WERI-Rb-1 (cell line): ENCODE measurements around the gene CDC25B.
"Not testable (repeated sequence)": the region's sequence is repeated elsewhere in the genome, so short reads cannot be mapped to it uniquely, and the experiment has no call there.

Experiments
- DNase-seq: peaks from one replicate; pipeline ENCODE4 v3.0.0-alpha.2; 2020
- H3K27ac ChIP-seq: fragments of 250-450 bp; sonication (Bioruptor Pico); 2 replicates; pipeline ENCODE4 v1.5.1; 2020; ENCODE audit warnings: mild to moderate bottlenecking, moderate library complexity
- H3K27me3 ChIP-seq: fragments of 250-450 bp; sonication (Bioruptor Pico); 2 replicates; pipeline ENCODE4 v1.5.1; 2021; ENCODE audit warnings: mild to moderate bottlenecking, low read depth, moderate library complexity; ENCODE audit not compliant: insufficient read depth, severe bottlenecking
- H3K36me3 ChIP-seq: fragments of 250-450 bp; sonication (Bioruptor Pico); 2 replicates; pipeline ENCODE4 v1.5.1; 2020; ENCODE audit warnings: mild to moderate bottlenecking, moderate library complexity
- H3K4me3 ChIP-seq: 2 replicates; pipeline ENCODE4 v1.5.1; 2011; ENCODE audit warnings: low read depth, mild to moderate bottlenecking, control low read depth, low read length
- H3K9me3 ChIP-seq: fragments of 250-450 bp; sonication (Bioruptor Pico); 2 replicates; pipeline ENCODE4 v1.5.1; 2021; ENCODE audit warnings: mild to moderate bottlenecking, moderate library complexity; ENCODE audit not compliant: severe bottlenecking
- CTCF ChIP-seq: IDR thresholded peaks from 2 replicates; pipeline ENCODE4 v1.5.1; 2011; ENCODE audit warnings: low read depth, mild to moderate bottlenecking, control low read depth, inconsistent platforms, low read length

Gene CDC25B

GRCh38 chr20:3785240-3786125 lies 10.6 kb upstream of the CDC25B start:
- peaks cover 14% of the 10 kb centered on the region for H3K36me3 ChIP-seq
- no peak for TF ChIP-seq CTCF
- no peaks in the 10 kb centered on the region for H3K27me3 ChIP-seq
- DNase-seq, result no peak
- no peaks in the 10 kb centered on the region for H3K9me3 ChIP-seq
- peak overlapping the region; percentile 78 for H3K27ac ChIP-seq
- H3K4me3 ChIP-seq, result peak overlapping the region; percentile 52

GRCh38 chr20:3786126-3786484 lies 10.0 kb upstream of the CDC25B start:
- DNase-seq, result peak; percentile 54
- Histone ChIP-seq H3K9me3 (no peaks in the 10 kb centered on the region), H3K36me3 (peaks cover 14% of the 10 kb centered on the region), H3K27ac (peak overlapping the region; percentile 78), H3K4me3 (peak overlapping the region; percentile 52), H3K27me3 (no peaks in the 10 kb centered on the region)
- no peak for TF ChIP-seq CTCF

GRCh38 chr20:3786665-3787323 lies 9.3 kb upstream of the CDC25B start, which contains the start of gene CENPB:
Gene CENPB (minus strand): TSS chr20:3786740. CDS start chr20:3786483, 257 bp downstream.
- Histone ChIP-seq H3K27me3 (no peaks in the 10 kb centered on the region), H3K9me3 (no peaks in the 10 kb centered on the region), H3K27ac (peak within 1 kb of the TSS; percentile 78), H3K36me3 (peaks cover 14% of the 10 kb centered on the region), H3K4me3 (peak within 1 kb of the TSS; percentile 67)
- TF ChIP-seq CTCF, result peak; percentile 68
- peak; percentile 83 for DNase-seq

- Histone ChIP-seq H3K36me3 (peaks cover 14% of the 10 kb centered on the region), H3K9me3 (no peaks in the 10 kb centered on the region), H3K4me3 (peak overlapping the region; percentile 67), H3K27ac (peak overlapping the region; percentile 9), H3K27me3 (no peaks in the 10 kb centered on the region)
- no peak for TF ChIP-seq CTCF
- DNase-seq, result no peak
Observed at GRCh38 chr20:3787324-3788014, 8.6 kb upstream of the CDC25B start.

GRCh38 chr20:3788685-3789155 lies 7.4 kb upstream of the CDC25B start:
- H3K9me3 ChIP-seq, result no peaks in the 10 kb centered on the region
- H3K27me3 ChIP-seq, result no peaks in the 10 kb centered on the region
- no peak overlapping the region for H3K27ac ChIP-seq
- H3K36me3 ChIP-seq, result peaks cover 14% of the 10 kb centered on the region
- H3K4me3 ChIP-seq, result no peak overlapping the region
- TF ChIP-seq CTCF, result no peak
- no peak for DNase-seq

- H3K36me3 ChIP-seq, result peaks cover 14% of the 10 kb centered on the region
- not testable (repeated sequence) for H3K9me3 ChIP-seq, H3K27ac ChIP-seq, DNase-seq, H3K4me3 ChIP-seq, H3K27me3 ChIP-seq
Observed at GRCh38 chr20:3789201-3789600, 6.9 kb upstream of the CDC25B start.

- peaks cover 12% of the 10 kb centered on the region for H3K36me3 ChIP-seq
- not testable (repeated sequence) for H3K27me3 ChIP-seq, H3K4me3 ChIP-seq, H3K27ac ChIP-seq, H3K9me3 ChIP-seq, DNase-seq
Observed at GRCh38 chr20:3794168-3794567, 1.9 kb upstream of the CDC25B start.
